IPS-15b (cell line): Measurements from ENCODE around the gene PASK.

ENCODE experiments used
- H3K27me3 ChIP-seq: one replicate; pipeline ENCODE4 v1.6.1; 2013; ENCODE audit warnings: low read length; ENCODE audit not compliant: control insufficient read depth, insufficient read depth
- H3K36me3 ChIP-seq: one replicate; pipeline ENCODE4 v1.6.1; 2013; ENCODE audit warnings: low read length; ENCODE audit not compliant: control insufficient read depth, insufficient read depth
- H3K4me1 ChIP-seq: one replicate; pipeline ENCODE4 v1.6.1; 2013; ENCODE audit warnings: mild to moderate bottlenecking, low read length; ENCODE audit not compliant: control insufficient read depth, insufficient read depth
- H3K4me3 ChIP-seq: one replicate; pipeline ENCODE4 v1.5.1; 2013; ENCODE audit warnings: low read depth, low read length
- H3K9ac ChIP-seq: one replicate; pipeline ENCODE4 v1.6.1; 2013; ENCODE audit warnings: low read depth, mild to moderate bottlenecking, low read length
- H3K9me3 ChIP-seq: one replicate; pipeline ENCODE4 v1.6.1; 2013; ENCODE audit warnings: mild to moderate bottlenecking, low read length; ENCODE audit not compliant: control insufficient read depth, insufficient read depth

The PASK gene

DNA sequence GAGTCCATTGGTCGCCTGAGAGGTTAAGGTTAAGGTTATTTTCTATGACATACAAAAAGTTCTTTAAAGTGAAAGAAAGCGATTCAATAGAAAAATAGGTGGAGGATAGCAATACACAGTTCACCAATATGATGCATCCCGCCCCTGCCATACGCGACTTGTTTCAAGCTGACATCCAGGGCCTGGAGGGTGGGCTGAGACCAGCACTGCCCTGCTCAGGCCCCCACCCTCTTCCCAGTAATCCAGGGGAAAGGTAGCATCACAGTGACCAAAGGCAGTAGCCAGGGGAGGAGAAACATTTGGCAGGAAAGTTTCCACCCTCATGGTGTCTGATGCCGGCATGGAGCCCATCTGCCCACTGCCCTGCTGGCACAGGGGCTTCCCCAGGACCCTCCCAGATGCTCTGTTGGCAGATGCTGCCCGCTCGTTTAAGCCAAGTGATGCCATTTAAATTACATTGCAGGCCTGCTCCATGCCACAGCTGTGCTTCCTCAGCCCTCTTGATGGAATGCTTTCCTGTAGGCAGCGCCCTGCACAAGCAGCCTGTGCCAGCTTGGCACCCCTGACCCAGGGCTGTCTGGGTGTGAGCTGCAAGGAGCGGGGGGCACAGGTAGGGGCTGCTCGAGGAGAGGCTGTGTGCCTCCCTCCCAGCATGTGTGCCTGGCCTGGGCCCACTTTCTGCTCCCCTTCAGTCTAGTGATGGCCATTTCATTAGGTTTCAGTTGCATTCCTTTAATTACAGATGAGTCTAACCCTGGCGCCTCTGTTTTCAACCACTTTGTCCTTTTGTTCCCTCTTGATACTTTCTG lies 28.5 kb upstream of the PASK start:
- Histone ChIP-seq H3K9me3 (no peaks in the 10 kb centered on the region), H3K4me3 (no peak overlapping the region), H3K9ac (no peak overlapping the region), H3K27me3 (no peaks in the 10 kb centered on the region), H3K36me3 (no peaks in the 10 kb centered on the region), H3K4me1 (no peaks in the 10 kb centered on the region)

DNA sequence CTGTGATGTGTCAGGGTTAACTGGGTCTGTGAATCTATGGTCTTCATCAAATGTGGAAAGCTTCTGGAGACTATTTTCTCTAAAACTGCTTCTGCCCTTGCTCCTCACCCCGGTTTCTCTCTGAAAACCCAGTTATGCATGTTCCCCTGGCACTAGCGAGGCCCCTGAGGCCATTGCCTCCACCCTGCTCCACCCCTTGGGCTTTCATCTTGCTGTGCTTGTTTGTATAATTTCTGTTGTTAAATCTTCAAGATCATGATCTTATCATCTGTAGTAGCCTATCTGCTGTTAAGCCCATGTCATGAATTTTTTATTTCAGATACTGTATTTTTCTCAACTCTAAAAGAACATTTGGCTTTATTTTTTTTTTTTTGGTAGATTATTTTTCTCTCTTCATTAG lies 24.3 kb upstream of the PASK start:
- H3K4me3 ChIP-seq = no peak overlapping the region
- H3K9me3 ChIP-seq = no peaks in the 10 kb centered on the region
- peaks cover 5% of the 10 kb centered on the region for H3K36me3 ChIP-seq
- no peak overlapping the region for H3K9ac ChIP-seq
- no peaks in the 10 kb centered on the region for H3K27me3 ChIP-seq
- no peaks in the 10 kb centered on the region for H3K4me1 ChIP-seq

DNA sequence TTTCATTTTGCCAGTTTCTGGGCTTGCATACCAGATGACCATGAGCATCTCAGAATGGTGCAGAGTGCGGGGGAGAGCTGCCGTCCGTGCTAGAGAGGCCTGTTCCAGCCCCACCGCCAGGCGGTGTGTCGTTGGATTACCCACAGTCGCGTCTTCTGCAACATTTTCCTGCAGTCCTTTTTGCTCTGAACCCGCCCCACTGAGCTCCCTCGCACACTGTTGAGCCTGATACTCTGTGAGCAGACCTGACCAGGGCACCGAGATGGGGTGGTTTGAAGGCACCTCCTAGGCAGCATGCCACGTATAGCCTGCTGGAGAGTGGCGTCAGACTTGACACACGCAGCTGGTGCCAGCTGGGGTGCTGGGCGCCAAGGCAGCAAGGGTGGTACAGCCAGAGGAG lies 19.1 kb upstream of the PASK start:
- peaks cover 12% of the 10 kb centered on the region for H3K36me3 ChIP-seq
- H3K27me3 ChIP-seq = no peaks in the 10 kb centered on the region
- no peaks in the 10 kb centered on the region for H3K4me1 ChIP-seq

DNA sequence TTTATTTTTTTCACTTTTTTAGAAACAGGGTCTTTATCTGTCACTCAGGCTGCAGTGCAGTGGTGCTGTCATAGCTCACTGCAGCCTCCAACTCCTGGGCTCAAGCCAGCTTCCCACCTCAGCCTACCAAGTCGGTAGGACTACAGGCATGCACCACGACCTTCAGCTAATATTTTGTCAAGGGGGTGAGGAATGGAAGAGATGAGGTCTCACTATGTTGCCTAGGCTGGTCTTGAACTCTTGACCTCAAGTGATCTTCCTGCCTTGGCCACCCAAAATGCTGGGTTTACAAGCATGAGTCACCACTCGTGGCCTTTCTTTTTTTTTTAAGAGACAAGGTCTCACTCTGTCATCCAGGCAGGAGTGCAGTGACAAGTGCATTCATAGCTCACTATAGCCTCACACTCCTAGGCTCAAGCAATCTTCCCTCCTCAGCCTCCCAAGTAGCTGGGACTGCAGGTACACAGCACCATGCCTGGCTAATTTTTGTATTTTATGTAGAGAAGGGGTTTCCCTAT lies 14.4 kb upstream of the PASK start:
- H3K36me3 ChIP-seq = peaks cover 7% of the 10 kb centered on the region

More for the DNA sequence above, 19.1 kb upstream of the PASK start:
- no peak overlapping the region for H3K9ac ChIP-seq
- H3K4me3 ChIP-seq = no peak overlapping the region
- no peaks in the 10 kb centered on the region for H3K9me3 ChIP-seq

DNA sequence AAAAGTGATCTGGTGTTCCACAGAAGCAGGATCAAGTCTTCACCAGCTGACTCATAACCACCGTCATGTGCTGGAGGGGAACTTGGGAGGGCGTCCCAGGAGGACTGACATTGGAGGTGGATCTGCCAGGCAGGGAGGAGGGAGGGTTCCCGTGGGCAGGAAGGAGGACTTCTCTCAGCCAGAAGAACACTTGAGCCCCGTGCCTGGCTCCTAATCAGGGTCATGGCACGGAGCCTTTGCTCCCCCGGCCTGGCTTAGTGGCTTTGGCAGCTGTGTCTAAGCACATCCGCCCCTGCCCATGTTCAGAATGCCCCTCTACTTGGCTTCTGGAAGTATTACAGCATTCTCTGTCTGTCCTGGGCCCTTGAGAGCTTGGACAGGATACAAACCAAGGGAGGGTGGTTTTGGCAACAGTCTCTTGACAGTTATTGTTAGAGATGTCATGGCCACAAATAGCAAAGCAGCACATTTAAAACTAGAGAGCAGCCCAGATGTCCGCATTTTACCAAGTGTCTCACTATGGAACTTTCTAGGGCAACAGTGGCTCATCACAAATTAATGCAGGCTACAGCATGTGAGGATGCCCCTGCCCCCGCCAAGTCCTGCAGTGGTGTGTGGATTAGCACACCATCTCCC lies 12.5 kb upstream of the PASK start:
- Histone ChIP-seq H3K36me3 (peaks cover 6% of the 10 kb centered on the region), H3K27me3 (no peaks in the 10 kb centered on the region), H3K9me3 (no peaks in the 10 kb centered on the region), H3K4me1 (no peaks in the 10 kb centered on the region), H3K4me3 (no peak overlapping the region), H3K9ac (no peak overlapping the region)

More for the DNA sequence above, 14.4 kb upstream of the PASK start:
- Histone ChIP-seq H3K27me3 (no peaks in the 10 kb centered on the region), H3K9ac (no peak overlapping the region), H3K4me3 (no peak overlapping the region), H3K4me1 (no peaks in the 10 kb centered on the region), H3K9me3 (no peaks in the 10 kb centered on the region)

DNA sequence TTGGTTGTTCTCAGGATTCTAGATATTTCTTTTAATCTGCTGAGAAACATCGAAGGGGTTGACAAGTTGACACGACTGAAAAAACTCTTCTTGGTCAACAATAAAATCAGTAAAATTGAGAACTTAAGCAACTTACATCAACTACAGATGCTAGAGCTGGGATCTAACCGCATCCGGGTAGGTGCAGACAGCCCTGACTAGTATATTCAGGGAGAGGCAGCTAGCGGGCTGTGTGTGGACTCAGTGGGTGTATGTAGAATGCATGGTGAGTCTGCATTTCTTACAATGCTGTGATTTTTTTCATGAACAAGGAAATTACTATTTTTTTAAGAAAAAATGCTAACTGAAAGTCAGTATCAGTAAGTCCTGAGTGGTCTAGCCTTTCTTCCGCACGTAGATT lies 11.0 kb upstream of the PASK start:
- Histone ChIP-seq H3K27me3 (no peaks in the 10 kb centered on the region), H3K36me3 (no peaks in the 10 kb centered on the region), H3K4me1 (no peaks in the 10 kb centered on the region), H3K9ac (no peak overlapping the region), H3K4me3 (no peak overlapping the region), H3K9me3 (no peaks in the 10 kb centered on the region)

DNA sequence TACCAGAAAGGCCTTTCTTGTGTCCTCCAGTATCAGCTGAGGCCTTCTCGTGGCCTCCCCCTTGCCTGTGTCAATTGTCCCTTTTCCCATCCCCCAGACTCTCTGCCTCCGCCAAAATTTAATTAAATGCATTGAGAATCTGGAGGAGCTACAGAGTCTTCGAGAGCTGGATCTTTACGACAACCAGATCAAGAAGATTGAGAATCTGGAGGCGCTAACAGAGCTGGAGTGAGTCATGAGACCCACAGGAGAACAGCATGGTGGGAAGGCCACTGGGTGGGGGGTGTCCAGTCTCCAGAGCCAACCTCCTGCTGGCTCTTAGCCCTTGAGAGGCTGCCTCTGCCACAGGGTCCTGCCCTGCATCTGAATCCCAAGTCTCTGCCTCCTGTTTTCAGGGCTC lies 9.8 kb upstream of the PASK start:
- H3K9ac ChIP-seq = no peak overlapping the region
- no peaks in the 10 kb centered on the region for H3K4me1 ChIP-seq
- H3K27me3 ChIP-seq = no peaks in the 10 kb centered on the region
- H3K36me3 ChIP-seq = no peaks in the 10 kb centered on the region
- no peak overlapping the region for H3K4me3 ChIP-seq
- H3K9me3 ChIP-seq = no peaks in the 10 kb centered on the region

DNA sequence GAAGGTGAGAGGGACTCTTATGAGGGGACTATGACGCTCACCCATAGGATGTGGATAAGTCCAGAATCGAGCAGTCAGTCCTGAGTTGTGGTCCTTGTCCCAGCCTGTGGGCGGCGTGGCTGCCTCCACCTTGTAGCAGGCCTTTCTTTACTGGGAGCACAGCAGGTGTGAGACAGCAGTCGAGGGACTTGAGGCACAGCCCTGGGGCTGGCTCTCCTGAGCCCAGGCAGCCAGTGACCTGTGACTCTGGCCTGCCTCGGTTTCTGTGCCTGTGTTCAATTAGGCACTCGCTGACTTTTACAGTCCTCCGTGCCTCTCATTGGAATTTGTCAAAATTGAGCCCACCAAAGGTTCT lies 9.3 kb upstream of the PASK start:
- Histone ChIP-seq H3K36me3 (no peaks in the 10 kb centered on the region), H3K9ac (no peak overlapping the region), H3K27me3 (no peaks in the 10 kb centered on the region), H3K4me1 (no peaks in the 10 kb centered on the region), H3K4me3 (no peak overlapping the region), H3K9me3 (no peaks in the 10 kb centered on the region)

DNA sequence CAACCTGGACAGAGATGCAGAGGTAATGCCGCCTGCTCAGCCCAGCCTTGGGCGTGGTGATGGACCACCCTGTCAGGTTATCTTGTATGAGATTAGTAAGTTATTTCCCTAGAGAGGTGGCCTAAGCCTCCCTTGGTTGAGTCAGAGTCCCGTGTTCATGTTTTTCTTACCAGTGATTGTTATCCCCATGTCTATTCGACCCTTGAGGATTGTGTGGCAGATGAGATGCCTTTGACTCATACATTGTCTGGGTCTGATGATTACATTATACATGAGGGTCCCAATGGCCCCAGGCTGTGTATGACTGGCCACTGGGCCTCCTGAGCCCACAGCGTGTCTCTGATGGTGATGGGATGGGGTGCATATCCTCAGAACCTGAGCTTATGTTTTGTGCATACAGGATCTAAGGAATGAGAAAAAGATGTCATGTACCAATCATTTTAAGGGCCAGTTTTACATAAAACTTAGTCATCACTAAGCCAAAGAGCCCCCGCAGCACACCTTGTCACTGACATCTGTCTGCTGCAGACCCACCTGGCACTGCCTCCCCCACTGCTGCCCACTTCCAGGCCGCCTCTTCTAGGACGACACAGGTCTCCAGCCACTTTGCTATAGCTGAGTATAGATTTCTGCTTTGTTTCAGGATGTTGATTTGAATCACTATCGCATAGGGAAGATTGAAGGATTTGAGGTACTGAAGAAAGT lies 8.7 kb upstream of the PASK start:
- H3K27me3 ChIP-seq = no peaks in the 10 kb centered on the region
- no peak overlapping the region for H3K9ac ChIP-seq
- H3K36me3 ChIP-seq = no peaks in the 10 kb centered on the region
- H3K9me3 ChIP-seq = no peaks in the 10 kb centered on the region
- H3K4me1 ChIP-seq = no peaks in the 10 kb centered on the region
- no peak overlapping the region for H3K4me3 ChIP-seq

DNA sequence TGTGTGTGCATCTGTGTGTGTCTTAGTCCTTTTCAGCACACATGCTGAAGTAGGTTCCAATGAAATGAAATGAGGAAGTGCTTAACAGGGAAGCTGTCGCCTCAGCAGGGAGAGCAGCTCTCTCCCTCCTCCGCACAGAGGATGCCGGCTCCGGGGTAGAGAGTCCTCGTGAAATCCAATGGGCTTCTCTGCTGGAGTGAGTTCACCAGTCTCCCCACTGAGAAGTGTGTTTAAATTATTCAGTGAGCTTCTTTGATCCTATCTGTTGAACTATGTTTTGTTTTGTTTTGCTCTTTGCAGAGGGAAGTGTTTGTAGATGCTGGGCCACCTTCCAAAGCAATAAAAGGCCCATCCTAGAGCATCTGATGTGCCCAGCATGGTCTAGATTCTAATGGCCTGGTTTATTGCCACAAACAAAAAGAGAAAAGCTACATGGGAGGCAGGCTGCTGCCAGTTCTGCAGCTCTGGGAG lies 7.7 kb upstream of the PASK start:
- no peaks in the 10 kb centered on the region for H3K36me3 ChIP-seq
- H3K4me3 ChIP-seq = no peak overlapping the region
- H3K27me3 ChIP-seq = no peaks in the 10 kb centered on the region
- H3K9ac ChIP-seq = no peak overlapping the region
- H3K9me3 ChIP-seq = no peaks in the 10 kb centered on the region
- H3K4me1 ChIP-seq = no peaks in the 10 kb centered on the region

DNA sequence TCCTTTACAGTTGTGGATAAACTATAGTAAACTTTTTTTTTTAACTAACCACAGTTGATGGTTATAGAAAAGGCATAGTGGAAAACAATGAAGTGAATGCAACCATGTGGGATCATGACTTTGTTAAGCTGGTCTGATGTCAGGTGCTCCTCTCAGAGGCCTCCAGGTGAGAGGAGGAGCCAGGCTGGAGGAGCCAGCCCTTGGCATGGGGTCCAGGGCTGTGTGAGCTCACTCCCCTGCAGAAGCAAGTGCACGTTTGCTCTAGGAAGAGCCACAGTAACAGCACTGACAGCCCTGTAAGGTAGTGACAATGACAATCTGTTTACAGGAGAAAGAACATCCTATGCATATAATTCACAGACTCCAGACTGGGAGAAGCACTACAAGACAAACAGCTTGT lies 6.7 kb upstream of the PASK start:
- H3K9ac ChIP-seq = no peak overlapping the region
- H3K4me3 ChIP-seq = no peak overlapping the region
- no peaks in the 10 kb centered on the region for H3K4me1 ChIP-seq
- H3K9me3 ChIP-seq = no peaks in the 10 kb centered on the region
- H3K27me3 ChIP-seq = no peaks in the 10 kb centered on the region
- no peaks in the 10 kb centered on the region for H3K36me3 ChIP-seq
